B cell (primary cell): ENCODE measurements around the gene HSBP1L1.

Experiments
- EZH2 ChIP-seq: IDR thresholded peaks from 2 replicates; pipeline ENCODE4 v1.6.1; 2012; ENCODE audit warnings: borderline replicate concordance, low read depth, mild to moderate bottlenecking, moderate library complexity, low read length; ENCODE audit not compliant: insufficient read depth, poor library complexity, severe bottlenecking
- TF ChIP-seq, protein P1 (sequence below): fragments of 200-600 bp; IDR thresholded peaks from one replicate; pipeline ENCODE4 v1.8.0; 2022; ENCODE audit warnings: antibody characterized with exemption, mild to moderate bottlenecking

DNA sequence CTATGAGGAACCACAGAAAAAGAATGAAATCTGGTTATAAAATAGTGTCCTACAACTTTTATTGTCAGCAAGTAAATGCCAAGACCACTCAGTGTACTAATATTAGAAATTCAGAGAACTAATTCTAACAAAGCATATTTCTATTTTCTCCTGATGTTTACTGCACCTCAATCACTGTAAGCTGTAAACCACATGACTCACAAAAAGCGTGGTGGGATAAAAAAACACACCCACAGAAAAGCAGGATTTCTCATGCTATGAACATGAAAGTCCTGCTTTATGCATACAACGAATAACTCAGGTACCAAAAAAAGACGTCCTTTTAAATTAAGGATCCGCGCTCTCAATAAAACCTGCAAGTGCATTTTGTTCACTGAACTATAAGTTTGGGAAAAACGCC is 23.1 kb downstream of the HSBP1L1 start:
- no peak for TF ChIP-seq EZH2
- TF ChIP-seq, protein P1, sequence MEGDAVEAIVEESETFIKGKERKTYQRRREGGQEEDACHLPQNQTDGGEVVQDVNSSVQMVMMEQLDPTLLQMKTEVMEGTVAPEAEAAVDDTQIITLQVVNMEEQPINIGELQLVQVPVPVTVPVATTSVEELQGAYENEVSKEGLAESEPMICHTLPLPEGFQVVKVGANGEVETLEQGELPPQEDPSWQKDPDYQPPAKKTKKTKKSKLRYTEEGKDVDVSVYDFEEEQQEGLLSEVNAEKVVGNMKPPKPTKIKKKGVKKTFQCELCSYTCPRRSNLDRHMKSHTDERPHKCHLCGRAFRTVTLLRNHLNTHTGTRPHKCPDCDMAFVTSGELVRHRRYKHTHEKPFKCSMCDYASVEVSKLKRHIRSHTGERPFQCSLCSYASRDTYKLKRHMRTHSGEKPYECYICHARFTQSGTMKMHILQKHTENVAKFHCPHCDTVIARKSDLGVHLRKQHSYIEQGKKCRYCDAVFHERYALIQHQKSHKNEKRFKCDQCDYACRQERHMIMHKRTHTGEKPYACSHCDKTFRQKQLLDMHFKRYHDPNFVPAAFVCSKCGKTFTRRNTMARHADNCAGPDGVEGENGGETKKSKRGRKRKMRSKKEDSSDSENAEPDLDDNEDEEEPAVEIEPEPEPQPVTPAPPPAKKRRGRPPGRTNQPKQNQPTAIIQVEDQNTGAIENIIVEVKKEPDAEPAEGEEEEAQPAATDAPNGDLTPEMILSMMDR, result no peak
